NCI-H774 (cell line): ENCODE results near the gene ABCA3.

Source experiments
- DNase-seq: peaks from one replicate; lab custom pipeline; 2025; lab: John Stamatoyannopoulos, UW

The ABCA3 gene

GRCh38 chr16:2308089-2308962, 32.2 kb downstream of the ABCA3 start:
- DNase-seq, result no peak

GRCh38 chr16:2299915-2300192, 40.7 kb downstream of the ABCA3 start:
- DNase-seq, result no peak

- DNase-seq, result no peak
Observed at GRCh38 chr16:2299121-2299914, 41.2 kb downstream of the ABCA3 start.

GRCh38 chr16:2298621-2299020, 41.9 kb downstream of the ABCA3 start:
- DNase-seq, result no peak

- no peak for DNase-seq
Observed at GRCh38 chr16:2297506-2297860, 43.0 kb downstream of the ABCA3 start.

- no peak for DNase-seq
Observed at GRCh38 chr16:2296661-2297505, 43.6 kb downstream of the ABCA3 start.

GRCh38 chr16:2295056-2295798, 45.3 kb downstream of the ABCA3 start:
- no peak for DNase-seq

GRCh38 chr16:2292221-2292620, 48.3 kb downstream of the ABCA3 start:
- no peak for DNase-seq

- DNase-seq, result no peak
Observed at GRCh38 chr16:2289282-2289681, 51.2 kb downstream of the ABCA3 start.

GRCh38 chr16:2288726-2289125, 51.8 kb downstream of the ABCA3 start:
- no peak for DNase-seq

GRCh38 chr16:2287916-2288547, 52.5 kb downstream of the ABCA3 start:
- no peak for DNase-seq

- DNase-seq, result no peak
Observed at GRCh38 chr16:2286550-2286949, 54.0 kb downstream of the ABCA3 start.

- no peak for DNase-seq
Observed at GRCh38 chr16:2285731-2286191, 54.8 kb downstream of the ABCA3 start.

- DNase-seq, result no peak
Observed at GRCh38 chr16:2284797-2285576, 55.5 kb downstream of the ABCA3 start.

GRCh38 chr16:2284001-2284770, 56.3 kb downstream of the ABCA3 start:
- no peak for DNase-seq

GRCh38 chr16:2282866-2283555, 57.5 kb downstream of the ABCA3 start:
- DNase-seq, result no peak

GRCh38 chr16:2282262-2282661, 58.3 kb downstream of the ABCA3 start:
- no peak for DNase-seq

- DNase-seq, result no peak
Observed at GRCh38 chr16:2280981-2281542, 59.5 kb downstream of the ABCA3 start.

- no peak for DNase-seq
Observed at GRCh38 chr16:2280461-2280860, 60.1 kb downstream of the ABCA3 start.
